K562 (cell line): Measurements from ENCODE around the gene PRDX6. TPM values are rescaled to one million over a fixed set of nuclear protein-coding genes. Genes with fewer than 3 reads are reported as not detected.

Experiments
- CBFA2T3 ChIP-seq: fragments of 450-650 bp; IDR thresholded peaks from 2 replicates; pipeline ENCODE4 v1.6.1; 2017
- CBX8 ChIP-seq: fragments of 200-600 bp; sonication (generic); IDR thresholded peaks from 2 replicates; pipeline ENCODE4 v1.6.1; 2012; ENCODE audit warnings: borderline replicate concordance, mixed run types, low read depth, mild to moderate bottlenecking, moderate library complexity, mixed read lengths, low read length, control low read depth, inconsistent platforms; ENCODE audit not compliant: poor library complexity, severe bottlenecking; ENCODE audit errors: extremely low read depth
- HDAC8 ChIP-seq: fragments of 450-650 bp; IDR thresholded peaks from 2 replicates; pipeline ENCODE4 v1.6.1; 2016; ENCODE audit warnings: mild to moderate bottlenecking, missing genetic modification characterization, moderate library complexity, missing compliant biosample characterization
- ILF3 ChIP-seq: fragments of 450-650 bp; IDR thresholded peaks from 2 replicates; pipeline ENCODE4 v1.6.1; 2018; ENCODE audit warnings: antibody characterized with exemption, mild to moderate bottlenecking, moderate library complexity, borderline replicate concordance
- KLF10 ChIP-seq: fragments of 250-450 bp; sonication (Bioruptor Pico); IDR thresholded peaks from 2 replicates; pipeline ENCODE4 v1.6.1; 2021; ENCODE audit warnings: matching md5 sums
- SNIP1 ChIP-seq: fragments of 450-650 bp; IDR thresholded peaks from 2 replicates; pipeline ENCODE4 v1.7.1; 2017; ENCODE audit warnings: low read depth, mild to moderate bottlenecking
- SRSF1 ChIP-seq: fragments of 200-400 bp; formaldehyde crosslinking; IDR thresholded peaks from 2 replicates; pipeline ENCODE4 v1.6.1; 2017; ENCODE audit warnings: mild to moderate bottlenecking, low read depth, low read length, moderate library complexity
- TAF9B ChIP-seq: fragments of 450-650 bp; IDR thresholded peaks from 2 replicates; pipeline ENCODE4 v1.6.1; 2018; ENCODE audit warnings: mild to moderate bottlenecking; ENCODE audit not compliant: partially characterized antibody
- TSC22D4 ChIP-seq: fragments of 450-650 bp; IDR thresholded peaks from 2 replicates; pipeline ENCODE4 v1.6.1; 2016; ENCODE audit warnings: missing genetic modification characterization, missing biosample characterization, control low read depth
- XRCC3 ChIP-seq: fragments of 450-650 bp; IDR thresholded peaks from 2 replicates; pipeline ENCODE4 v1.6.1; 2017; ENCODE audit warnings: mild to moderate bottlenecking, moderate library complexity
- ZBTB34 ChIP-seq: fragments of 250-450 bp; sonication (Bioruptor Pico); IDR thresholded peaks from 2 replicates; pipeline ENCODE4 v1.8.0; 2021; ENCODE audit warnings: mild to moderate bottlenecking, moderate library complexity
- ZNF277 ChIP-seq: fragments of 250-450 bp; sonication (Bioruptor Pico); IDR thresholded peaks from 2 replicates; pipeline ENCODE4 v1.8.0; 2022; ENCODE audit warnings: inconsistent platforms, mild to moderate bottlenecking, moderate library complexity, borderline replicate concordance
- polyA plus RNA-seq, 8 experiments: library from polyadenylated mRNA; depleted of rRNA in 4 of 8; stranded (reverse) in 5 of 8; unstranded in 3 of 8; fragments of >200 nt; fragmentation: Nextera tagmentation in 2 of 8; fragmentation: Illumina TruSeq in 1 of 8; extraction: Ambion mirVana in 2 of 8; extraction: Trizol in 1 of 8; gene quantifications; 2 replicates each; pipeline versions ENCODE4 v1.2.1 to v1.2.3, GENCODE V29; 2011 to 2014; ENCODE audit warnings: inconsistent platforms in 1 of 8, missing spikeins in 1 of 8
- total RNA-seq, 7 experiments: library from RNA; depleted of rRNA in 6 of 7; stranded (reverse); fragments of >200 nt in 6 of 7; fragmentation: Illumina TruSeq in 2 of 7; extraction: Trizol in 2 of 7; gene quantifications; 2 replicates each; pipeline versions ENCODE4 v1.2.1 to v1.2.3, GENCODE V29; 2011 to 2021; ENCODE audit warnings: low replicate concordance in 1 of 7
- TF ChIP-seq, protein P1 (sequence below): sonication (generic); formaldehyde crosslinking; IDR thresholded peaks from 2 replicates; pipeline ENCODE4 v1.8.0; 2023; ENCODE audit warnings: missing genetic modification reagents, mild to moderate bottlenecking, borderline replicate concordance
- TF ChIP-seq, protein P2 (sequence below): sonication (generic); IDR thresholded peaks from 2 replicates; pipeline ENCODE4 v1.6.1; 2016
- TF ChIP-seq, protein P3 (sequence below): sonication (generic); formaldehyde crosslinking; IDR thresholded peaks from 2 replicates; pipeline ENCODE4 v1.9.0; 2022; ENCODE audit warnings: mild to moderate bottlenecking, missing genetic modification reagents
- TF ChIP-seq, protein P4 (sequence below): sonication (generic); formaldehyde crosslinking; IDR thresholded peaks from 2 replicates; pipeline ENCODE4 v1.8.0; 2022; ENCODE audit warnings: mild to moderate bottlenecking, missing genetic modification reagents

The PRDX6 gene
- total and polyA plus RNA-seq, 9 of the 15 experiments (the other 6 are each of a cell fraction or from before 2014, with no cell fraction given): 277 to 1,082 (median 610) TPM

DNA sequence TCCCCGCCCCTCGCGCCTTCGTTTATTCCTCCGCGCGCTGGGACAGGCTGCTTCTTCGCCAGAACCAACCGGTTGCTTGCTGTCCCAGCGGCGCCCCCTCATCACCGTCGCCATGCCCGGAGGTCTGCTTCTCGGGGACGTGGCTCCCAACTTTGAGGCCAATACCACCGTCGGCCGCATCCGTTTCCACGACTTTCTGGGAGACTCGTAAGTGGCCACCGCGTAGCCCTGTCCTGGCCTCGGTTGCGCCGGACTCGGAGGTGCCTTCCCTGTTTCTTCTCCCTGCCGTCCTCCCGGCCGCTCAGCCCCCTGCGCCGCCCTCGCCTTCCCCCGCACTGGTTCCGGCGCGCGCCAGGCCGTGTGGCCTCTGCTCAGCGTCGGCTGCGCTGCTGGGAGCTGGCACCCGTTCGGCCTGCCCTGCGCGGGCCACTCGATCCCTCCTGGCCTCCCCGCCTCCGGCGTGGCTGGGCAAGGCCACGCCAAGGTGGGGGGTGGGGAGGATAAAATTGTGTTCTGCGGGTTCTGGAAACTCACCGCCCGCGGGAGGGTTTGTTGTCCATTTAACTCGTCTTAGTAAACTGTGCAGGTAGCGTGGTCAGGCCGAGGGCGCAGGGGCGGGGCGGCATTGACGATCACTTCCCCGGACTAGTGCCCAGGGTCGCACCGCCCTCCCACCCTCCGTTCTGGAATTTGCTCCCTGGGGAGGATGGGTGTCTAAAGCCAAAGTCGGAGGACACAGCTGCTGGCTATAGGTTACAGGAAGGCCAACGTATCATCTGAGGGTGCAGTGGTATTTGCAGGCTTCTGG, at the start of gene PRDX6 (continued):
- TF ChIP-seq, protein P1, sequence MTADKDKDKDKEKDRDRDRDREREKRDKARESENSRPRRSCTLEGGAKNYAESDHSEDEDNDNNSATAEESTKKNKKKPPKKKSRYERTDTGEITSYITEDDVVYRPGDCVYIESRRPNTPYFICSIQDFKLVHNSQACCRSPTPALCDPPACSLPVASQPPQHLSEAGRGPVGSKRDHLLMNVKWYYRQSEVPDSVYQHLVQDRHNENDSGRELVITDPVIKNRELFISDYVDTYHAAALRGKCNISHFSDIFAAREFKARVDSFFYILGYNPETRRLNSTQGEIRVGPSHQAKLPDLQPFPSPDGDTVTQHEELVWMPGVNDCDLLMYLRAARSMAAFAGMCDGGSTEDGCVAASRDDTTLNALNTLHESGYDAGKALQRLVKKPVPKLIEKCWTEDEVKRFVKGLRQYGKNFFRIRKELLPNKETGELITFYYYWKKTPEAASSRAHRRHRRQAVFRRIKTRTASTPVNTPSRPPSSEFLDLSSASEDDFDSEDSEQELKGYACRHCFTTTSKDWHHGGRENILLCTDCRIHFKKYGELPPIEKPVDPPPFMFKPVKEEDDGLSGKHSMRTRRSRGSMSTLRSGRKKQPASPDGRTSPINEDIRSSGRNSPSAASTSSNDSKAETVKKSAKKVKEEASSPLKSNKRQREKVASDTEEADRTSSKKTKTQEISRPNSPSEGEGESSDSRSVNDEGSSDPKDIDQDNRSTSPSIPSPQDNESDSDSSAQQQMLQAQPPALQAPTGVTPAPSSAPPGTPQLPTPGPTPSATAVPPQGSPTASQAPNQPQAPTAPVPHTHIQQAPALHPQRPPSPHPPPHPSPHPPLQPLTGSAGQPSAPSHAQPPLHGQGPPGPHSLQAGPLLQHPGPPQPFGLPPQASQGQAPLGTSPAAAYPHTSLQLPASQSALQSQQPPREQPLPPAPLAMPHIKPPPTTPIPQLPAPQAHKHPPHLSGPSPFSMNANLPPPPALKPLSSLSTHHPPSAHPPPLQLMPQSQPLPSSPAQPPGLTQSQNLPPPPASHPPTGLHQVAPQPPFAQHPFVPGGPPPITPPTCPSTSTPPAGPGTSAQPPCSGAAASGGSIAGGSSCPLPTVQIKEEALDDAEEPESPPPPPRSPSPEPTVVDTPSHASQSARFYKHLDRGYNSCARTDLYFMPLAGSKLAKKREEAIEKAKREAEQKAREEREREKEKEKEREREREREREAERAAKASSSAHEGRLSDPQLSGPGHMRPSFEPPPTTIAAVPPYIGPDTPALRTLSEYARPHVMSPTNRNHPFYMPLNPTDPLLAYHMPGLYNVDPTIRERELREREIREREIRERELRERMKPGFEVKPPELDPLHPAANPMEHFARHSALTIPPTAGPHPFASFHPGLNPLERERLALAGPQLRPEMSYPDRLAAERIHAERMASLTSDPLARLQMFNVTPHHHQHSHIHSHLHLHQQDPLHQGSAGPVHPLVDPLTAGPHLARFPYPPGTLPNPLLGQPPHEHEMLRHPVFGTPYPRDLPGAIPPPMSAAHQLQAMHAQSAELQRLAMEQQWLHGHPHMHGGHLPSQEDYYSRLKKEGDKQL (CRISPR knock-in tag): no peak
- no peak for TF ChIP-seq CBX8
- TF ChIP-seq, protein P2, sequence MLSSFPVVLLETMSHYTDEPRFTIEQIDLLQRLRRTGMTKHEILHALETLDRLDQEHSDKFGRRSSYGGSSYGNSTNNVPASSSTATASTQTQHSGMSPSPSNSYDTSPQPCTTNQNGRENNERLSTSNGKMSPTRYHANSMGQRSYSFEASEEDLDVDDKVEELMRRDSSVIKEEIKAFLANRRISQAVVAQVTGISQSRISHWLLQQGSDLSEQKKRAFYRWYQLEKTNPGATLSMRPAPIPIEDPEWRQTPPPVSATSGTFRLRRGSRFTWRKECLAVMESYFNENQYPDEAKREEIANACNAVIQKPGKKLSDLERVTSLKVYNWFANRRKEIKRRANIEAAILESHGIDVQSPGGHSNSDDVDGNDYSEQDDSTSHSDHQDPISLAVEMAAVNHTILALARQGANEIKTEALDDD: no peak; the same call in 1 of the 2 replicates
- TF ChIP-seq ZBTB34 (CRISPR knock-in tag): no peak
- TF ChIP-seq TSC22D4: no peak
- no peak for TF ChIP-seq ZNF277 (CRISPR knock-in tag)
- TF ChIP-seq, protein P3, sequence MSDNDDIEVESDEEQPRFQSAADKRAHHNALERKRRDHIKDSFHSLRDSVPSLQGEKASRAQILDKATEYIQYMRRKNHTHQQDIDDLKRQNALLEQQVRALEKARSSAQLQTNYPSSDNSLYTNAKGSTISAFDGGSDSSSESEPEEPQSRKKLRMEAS (CRISPR knock-in tag): peak; percentile 84
- 0 out of 2 replicates have a peak, but pooled peaks have one; percentile 67 for TF ChIP-seq HDAC8 (tag)
- TF ChIP-seq SRSF1: no peak
- no peak for TF ChIP-seq XRCC3
- TF ChIP-seq, protein P4, sequence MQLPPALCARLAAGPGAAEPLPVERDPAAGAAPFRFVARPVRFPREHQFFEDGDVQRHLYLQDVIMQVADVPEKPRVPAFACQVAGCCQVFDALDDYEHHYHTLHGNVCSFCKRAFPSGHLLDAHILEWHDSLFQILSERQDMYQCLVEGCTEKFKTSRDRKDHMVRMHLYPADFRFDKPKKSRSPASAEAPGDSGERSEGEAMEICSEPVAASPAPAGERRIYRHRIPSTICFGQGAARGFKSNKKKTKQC (CRISPR knock-in tag): peak; percentile 73
- TF ChIP-seq TAF9B: peak; percentile 59
- TF ChIP-seq SNIP1: no peak
- 0 out of 2 replicates have a peak, but pooled peaks have one; percentile 2 for TF ChIP-seq CBFA2T3
- 0 out of 2 replicates have a peak, but pooled peaks have one; percentile 44 for TF ChIP-seq KLF10 (CRISPR knock-in tag)
- no peak for TF ChIP-seq ILF3
